B cell (primary cell): Measurements from ENCODE around the gene S1PR1.
A peak's percentile ranks its signal among the peaks of the same experiment; 100 is the strongest.

ENCODE experiments used
- EZH2 ChIP-seq: IDR thresholded peaks from 2 replicates; pipeline ENCODE4 v1.6.1; 2012; ENCODE audit warnings: borderline replicate concordance, low read depth, mild to moderate bottlenecking, moderate library complexity, low read length; ENCODE audit not compliant: insufficient read depth, poor library complexity, severe bottlenecking
- TF ChIP-seq, protein P1 (sequence below): fragments of 200-600 bp; IDR thresholded peaks from one replicate; pipeline ENCODE4 v1.8.0; 2022; ENCODE audit warnings: antibody characterized with exemption, mild to moderate bottlenecking

DNA sequence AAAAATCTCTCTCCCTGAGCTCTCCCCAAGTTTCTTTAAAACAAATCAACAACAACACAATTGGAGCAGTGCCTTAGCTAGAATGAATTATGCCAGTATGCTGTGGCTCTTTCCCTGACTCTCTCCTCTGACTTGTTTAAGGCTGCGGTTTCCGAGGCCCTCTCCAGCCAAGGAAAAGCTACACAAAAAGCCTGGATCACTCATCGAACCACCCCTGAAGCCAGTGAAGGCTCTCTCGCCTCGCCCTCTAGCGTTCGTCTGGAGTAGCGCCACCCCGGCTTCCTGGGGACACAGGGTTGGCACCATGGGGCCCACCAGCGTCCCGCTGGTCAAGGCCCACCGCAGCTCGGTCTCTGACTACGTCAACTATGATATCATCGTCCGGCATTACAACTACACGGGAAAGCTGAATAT lies 1.9 kb downstream of the S1PR1 start:
- TF ChIP-seq, protein P1, sequence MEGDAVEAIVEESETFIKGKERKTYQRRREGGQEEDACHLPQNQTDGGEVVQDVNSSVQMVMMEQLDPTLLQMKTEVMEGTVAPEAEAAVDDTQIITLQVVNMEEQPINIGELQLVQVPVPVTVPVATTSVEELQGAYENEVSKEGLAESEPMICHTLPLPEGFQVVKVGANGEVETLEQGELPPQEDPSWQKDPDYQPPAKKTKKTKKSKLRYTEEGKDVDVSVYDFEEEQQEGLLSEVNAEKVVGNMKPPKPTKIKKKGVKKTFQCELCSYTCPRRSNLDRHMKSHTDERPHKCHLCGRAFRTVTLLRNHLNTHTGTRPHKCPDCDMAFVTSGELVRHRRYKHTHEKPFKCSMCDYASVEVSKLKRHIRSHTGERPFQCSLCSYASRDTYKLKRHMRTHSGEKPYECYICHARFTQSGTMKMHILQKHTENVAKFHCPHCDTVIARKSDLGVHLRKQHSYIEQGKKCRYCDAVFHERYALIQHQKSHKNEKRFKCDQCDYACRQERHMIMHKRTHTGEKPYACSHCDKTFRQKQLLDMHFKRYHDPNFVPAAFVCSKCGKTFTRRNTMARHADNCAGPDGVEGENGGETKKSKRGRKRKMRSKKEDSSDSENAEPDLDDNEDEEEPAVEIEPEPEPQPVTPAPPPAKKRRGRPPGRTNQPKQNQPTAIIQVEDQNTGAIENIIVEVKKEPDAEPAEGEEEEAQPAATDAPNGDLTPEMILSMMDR = peak; percentile 95
- no peak for TF ChIP-seq EZH2
